RWPE1 (cell line): Measurements from ENCODE around the gene ARPC1A.
"Not testable (repeated sequence)": the region's sequence is repeated elsewhere in the genome, so short reads cannot be mapped to it uniquely, and the experiment has no call there.

Experiments
- CTCF ChIA-PET: fragments of 350-600 bp; sonication (Branson Sonifier 250); formaldehyde crosslinking; extraction: SDS; loops from one replicate; lab custom pipeline; 2021; lab: Yijun Ruan, JAX
- POLR2A ChIA-PET: fragments of 400-600 bp; formaldehyde crosslinking; extraction: SDS; loops from one replicate; lab custom pipeline; 2020; ENCODE audit warnings: antibody characterized with exemption; ENCODE audit not compliant: low non-redundant PET; lab: Yijun Ruan, JAX
- DNase-seq: peaks from one replicate; pipeline ENCODE4 v3.0.0; 2012; ENCODE audit warnings: low spot score
- H3K27ac ChIP-seq: fragments of 450-650 bp; 2 replicates; pipeline ENCODE4 v1.5.1; 2017
- TF ChIP-seq, protein P1 (sequence below): fragments of 450-650 bp; conservative IDR thresholded peaks from 2 replicates; pipeline ENCODE4 v1.5.1; 2017; ENCODE audit warnings: low read depth, mild to moderate bottlenecking

Gene ARPC1A

DNA sequence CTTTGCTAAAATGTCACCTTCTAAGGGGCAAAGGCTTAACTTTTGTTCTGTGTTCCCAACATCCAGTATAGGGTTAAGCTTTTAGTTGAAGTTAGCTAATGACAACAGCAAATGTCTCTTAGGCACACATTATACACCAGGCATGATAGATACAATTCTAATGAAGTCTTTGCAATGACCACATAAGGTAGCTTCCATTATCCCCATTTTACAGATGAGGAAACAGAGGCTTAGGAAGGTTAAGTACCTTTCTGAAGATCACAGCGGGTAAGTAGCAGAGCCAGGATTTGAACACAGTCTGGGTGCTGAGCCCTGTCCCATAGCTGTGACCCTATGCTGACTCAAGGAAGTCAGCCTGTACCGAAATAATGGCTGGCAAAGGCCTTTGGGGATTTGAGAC is 84.9 kb downstream of the ARPC1A start:
- POLR2A ChIA-PET: no interaction called here
- DNase-seq: no peak
- H3K27ac ChIP-seq: no peak overlapping the region
- TF ChIP-seq, protein P1, sequence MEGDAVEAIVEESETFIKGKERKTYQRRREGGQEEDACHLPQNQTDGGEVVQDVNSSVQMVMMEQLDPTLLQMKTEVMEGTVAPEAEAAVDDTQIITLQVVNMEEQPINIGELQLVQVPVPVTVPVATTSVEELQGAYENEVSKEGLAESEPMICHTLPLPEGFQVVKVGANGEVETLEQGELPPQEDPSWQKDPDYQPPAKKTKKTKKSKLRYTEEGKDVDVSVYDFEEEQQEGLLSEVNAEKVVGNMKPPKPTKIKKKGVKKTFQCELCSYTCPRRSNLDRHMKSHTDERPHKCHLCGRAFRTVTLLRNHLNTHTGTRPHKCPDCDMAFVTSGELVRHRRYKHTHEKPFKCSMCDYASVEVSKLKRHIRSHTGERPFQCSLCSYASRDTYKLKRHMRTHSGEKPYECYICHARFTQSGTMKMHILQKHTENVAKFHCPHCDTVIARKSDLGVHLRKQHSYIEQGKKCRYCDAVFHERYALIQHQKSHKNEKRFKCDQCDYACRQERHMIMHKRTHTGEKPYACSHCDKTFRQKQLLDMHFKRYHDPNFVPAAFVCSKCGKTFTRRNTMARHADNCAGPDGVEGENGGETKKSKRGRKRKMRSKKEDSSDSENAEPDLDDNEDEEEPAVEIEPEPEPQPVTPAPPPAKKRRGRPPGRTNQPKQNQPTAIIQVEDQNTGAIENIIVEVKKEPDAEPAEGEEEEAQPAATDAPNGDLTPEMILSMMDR: no peak
- CTCF ChIA-PET: no interaction called here

DNA sequence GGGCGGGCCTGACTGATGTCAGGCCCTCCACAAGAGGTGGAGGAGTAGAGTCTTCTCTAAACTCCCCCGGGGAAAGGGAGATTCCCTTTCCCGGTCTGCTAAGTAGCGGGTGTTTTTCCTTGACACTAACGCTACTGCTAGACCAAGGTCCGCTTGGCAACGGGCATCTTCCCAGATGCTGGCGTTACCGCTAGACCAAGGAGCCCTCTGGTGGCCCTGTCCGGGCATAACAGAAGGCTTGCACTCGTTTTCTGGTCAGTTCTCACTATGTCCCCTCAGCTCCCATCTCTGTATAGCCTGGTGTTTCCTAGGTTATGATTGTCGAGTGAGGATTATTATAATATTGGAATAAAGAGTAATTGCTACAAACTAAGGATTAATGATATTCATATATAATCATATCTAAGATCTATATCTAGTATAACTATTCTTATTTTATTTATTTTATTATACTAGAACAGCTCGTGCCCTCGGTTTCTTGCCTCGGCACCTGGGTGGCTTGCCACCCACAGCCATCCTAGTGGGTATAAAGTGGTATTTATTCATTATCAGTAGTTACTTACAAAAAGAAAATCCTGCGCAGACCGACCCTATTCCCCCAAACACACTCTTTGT is 89.9 kb downstream of the ARPC1A start:
- POLR2A ChIA-PET, DNase-seq, H3K27ac ChIP-seq: not testable (repeated sequence)
- TF ChIP-seq, protein P1: peak; percentile 83
- CTCF ChIA-PET: interaction anchor here (0.6 to 1.0 kb wide), 8 partner anchors 10 to 592 kb away, joined by 3 to 5 read pairs (median 4); no protein-coding TSS in a partner anchor
